ENCODE results near the gene FAIM. TPM values are rescaled to one million over a fixed set of nuclear protein-coding genes. Genes with fewer than 3 reads are reported as not detected.

FAIM gene
- total RNA-seq, 2 experiments from 2014 or later, result 2.0 TPM; not detected in 1

DNA sequence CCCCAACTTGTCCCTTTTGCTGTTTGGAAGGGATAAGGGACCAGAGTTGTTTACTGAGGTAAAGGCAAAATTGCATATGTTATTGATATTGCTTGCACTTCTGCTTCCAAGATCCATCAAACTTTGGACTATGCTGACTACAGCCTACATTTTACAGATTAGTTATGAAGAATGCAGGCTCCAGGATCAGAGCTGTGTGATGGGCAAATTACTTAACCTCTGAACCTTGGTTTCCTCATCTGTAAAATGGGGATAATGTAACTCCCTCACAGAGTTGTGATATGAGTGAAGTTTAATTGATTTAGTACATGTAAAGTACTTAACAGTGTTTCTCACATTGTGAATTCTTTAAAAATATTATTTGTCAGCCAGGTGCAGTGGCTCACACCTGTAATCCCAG lies 15.9 kb downstream of the FAIM start:
- no peaks in the 10 kb centered on the region for H3K36me3 ChIP-seq (ENCODE audit: insufficient read depth, low read length)
- H3K4me3 ChIP-seq (ENCODE audit: low read depth, low read length, poor library complexity, severe bottlenecking), result no peak overlapping the region
- H3K4me1 ChIP-seq (ENCODE audit: insufficient read depth, low read length, poor library complexity, severe bottlenecking), result no peaks in the 10 kb centered on the region
- CTCF ChIA-PET (ENCODE audit: unreplicated experiment), result no interaction called here
- POLR2A ChIA-PET, result no interaction called here
- intact Hi-C loops (cut with micrococcal nuclease; ENCODE audit: unreplicated experiment), result no loop called here
- no peak overlapping the region for H3K27ac ChIP-seq (ENCODE audit: low read depth, low read length, poor library complexity, severe bottlenecking)
- no peak overlapping the region for H3K4me2 ChIP-seq (ENCODE audit: low read length)
- no peaks in the 10 kb centered on the region for H3K9me3 ChIP-seq (ENCODE audit: low read length)
- no peak for TF ChIP-seq EZH2phosphoT487 (IDR thresholded peaks at IDR 0.05; ENCODE audit: borderline replicate concordance, low read depth, low read length)
- TF ChIP-seq, protein P1, sequence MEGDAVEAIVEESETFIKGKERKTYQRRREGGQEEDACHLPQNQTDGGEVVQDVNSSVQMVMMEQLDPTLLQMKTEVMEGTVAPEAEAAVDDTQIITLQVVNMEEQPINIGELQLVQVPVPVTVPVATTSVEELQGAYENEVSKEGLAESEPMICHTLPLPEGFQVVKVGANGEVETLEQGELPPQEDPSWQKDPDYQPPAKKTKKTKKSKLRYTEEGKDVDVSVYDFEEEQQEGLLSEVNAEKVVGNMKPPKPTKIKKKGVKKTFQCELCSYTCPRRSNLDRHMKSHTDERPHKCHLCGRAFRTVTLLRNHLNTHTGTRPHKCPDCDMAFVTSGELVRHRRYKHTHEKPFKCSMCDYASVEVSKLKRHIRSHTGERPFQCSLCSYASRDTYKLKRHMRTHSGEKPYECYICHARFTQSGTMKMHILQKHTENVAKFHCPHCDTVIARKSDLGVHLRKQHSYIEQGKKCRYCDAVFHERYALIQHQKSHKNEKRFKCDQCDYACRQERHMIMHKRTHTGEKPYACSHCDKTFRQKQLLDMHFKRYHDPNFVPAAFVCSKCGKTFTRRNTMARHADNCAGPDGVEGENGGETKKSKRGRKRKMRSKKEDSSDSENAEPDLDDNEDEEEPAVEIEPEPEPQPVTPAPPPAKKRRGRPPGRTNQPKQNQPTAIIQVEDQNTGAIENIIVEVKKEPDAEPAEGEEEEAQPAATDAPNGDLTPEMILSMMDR (conservative IDR thresholded peaks at IDR 0.05; ENCODE audit: low read length), result no peak
- no peaks in the 10 kb centered on the region for H4K20me1 ChIP-seq (ENCODE audit: insufficient read depth, low read length)
- BruUV-seq (replicated peaks), result no TSS peak
- H3K9me2 ChIP-seq (ENCODE audit: insufficient read depth, low read length), result no peaks in the 10 kb centered on the region
- no peaks in the 10 kb centered on the region for H3K79me2 ChIP-seq (ENCODE audit: insufficient read depth, low read depth, low read length)
- DNase-seq (ENCODE audit: low spot score), result no peak
- no peak overlapping the region for H2AFZ ChIP-seq (ENCODE audit: low read length)

DNA sequence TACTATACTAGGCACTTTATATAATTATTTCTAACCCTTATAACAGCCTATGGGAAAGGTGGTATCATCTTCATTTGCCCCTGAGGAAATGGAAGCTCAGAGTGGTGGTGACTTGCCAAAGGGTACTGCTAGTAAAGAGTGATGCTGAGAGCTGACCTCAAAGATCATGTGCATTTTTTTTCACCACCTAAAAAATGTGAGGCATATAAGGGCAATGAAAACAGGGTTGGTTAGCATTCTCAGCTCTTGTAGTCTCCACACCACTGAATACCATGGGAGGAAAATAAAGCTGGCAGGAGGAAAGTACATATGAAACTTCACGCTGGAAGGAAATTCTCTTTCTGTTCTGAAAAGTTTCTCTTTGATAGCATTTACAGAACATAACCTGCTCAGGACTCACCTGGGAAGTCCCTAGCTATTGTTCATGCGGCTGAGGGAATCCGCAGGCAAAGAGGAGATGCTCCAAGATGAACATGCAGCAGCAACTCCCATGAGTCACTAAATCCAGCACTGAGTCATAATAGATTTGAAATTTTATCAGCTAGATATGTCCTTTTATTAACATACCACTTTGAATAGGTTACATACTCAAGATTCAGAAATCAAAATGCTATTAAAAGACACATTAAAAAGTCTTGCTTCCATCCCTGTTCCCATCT lies 17.3 kb downstream of the FAIM start:
- no peak for DNase-seq (ENCODE audit: low spot score)
- H3K36me3 ChIP-seq (ENCODE audit: insufficient read depth, low read length), result no peaks in the 10 kb centered on the region
- POLR2A ChIA-PET, result interaction anchor here (0.5 to 1.5 kb wide), 4 partner anchors 10 to 263 kb away, joined by 3 to 4 read pairs (median 4); no protein-coding TSS in a partner anchor

DNA sequence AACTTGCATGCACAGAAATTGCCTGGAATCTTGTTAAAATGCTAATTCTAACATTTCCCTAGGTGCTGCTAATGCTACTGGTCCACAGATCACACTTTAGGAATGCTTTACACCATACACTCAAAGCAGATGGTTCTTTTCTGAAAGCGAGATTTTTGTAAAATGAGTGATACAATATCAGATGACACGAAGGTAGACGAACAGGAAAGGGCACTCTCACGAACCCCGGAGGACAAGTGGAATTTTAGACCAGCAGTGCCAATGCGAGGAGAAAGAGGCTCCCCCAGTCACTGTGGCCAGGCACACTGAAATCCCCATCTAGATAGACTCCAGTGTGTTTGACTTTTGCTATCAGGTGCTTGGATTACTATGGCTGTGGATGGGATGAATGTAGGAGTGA lies 21.0 kb downstream of the FAIM start:
- intact Hi-C loops (cut with micrococcal nuclease; ENCODE audit: unreplicated experiment), result no loop called here
- ChIA-PET POLR2A (no interaction called here), CTCF (ENCODE audit: unreplicated experiment) (no interaction called here)
- Histone ChIP-seq H3K36me3 (ENCODE audit: insufficient read depth, low read length) (no peaks in the 10 kb centered on the region), H3K79me2 (ENCODE audit: insufficient read depth, low read depth, low read length) (no peaks in the 10 kb centered on the region), H4K20me1 (ENCODE audit: insufficient read depth, low read length) (no peaks in the 10 kb centered on the region), H3K4me1 (ENCODE audit: insufficient read depth, low read length, poor library complexity, severe bottlenecking) (no peaks in the 10 kb centered on the region), H2AFZ (ENCODE audit: low read length) (no peak overlapping the region), H3K4me2 (ENCODE audit: low read length) (no peak overlapping the region), H3K9me3 (ENCODE audit: low read length) (no peaks in the 10 kb centered on the region), H3K4me3 (ENCODE audit: low read depth, low read length, poor library complexity, severe bottlenecking) (no peak overlapping the region), H3K27ac (ENCODE audit: low read depth, low read length, poor library complexity, severe bottlenecking) (no peak overlapping the region), H3K9me2 (ENCODE audit: insufficient read depth, low read length) (no peaks in the 10 kb centered on the region)
- DNase-seq (ENCODE audit: low spot score), result no peak
- BruUV-seq (replicated peaks), result no TSS peak
- TF ChIP-seq, protein P1 (conservative IDR thresholded peaks at IDR 0.05; ENCODE audit: low read length), result no peak

More for the DNA sequence above, 17.3 kb downstream of the FAIM start:
- Histone ChIP-seq H3K27ac (ENCODE audit: low read depth, low read length, poor library complexity, severe bottlenecking) (no peak overlapping the region), H3K4me2 (ENCODE audit: low read length) (no peak overlapping the region), H3K9me3 (ENCODE audit: low read length) (no peaks in the 10 kb centered on the region), H3K4me1 (ENCODE audit: insufficient read depth, low read length, poor library complexity, severe bottlenecking) (no peaks in the 10 kb centered on the region), H3K79me2 (ENCODE audit: insufficient read depth, low read depth, low read length) (no peaks in the 10 kb centered on the region), H2AFZ (ENCODE audit: low read length) (no peak overlapping the region), H3K4me3 (ENCODE audit: low read depth, low read length, poor library complexity, severe bottlenecking) (no peak overlapping the region), H4K20me1 (ENCODE audit: insufficient read depth, low read length) (no peaks in the 10 kb centered on the region), H3K9me2 (ENCODE audit: insufficient read depth, low read length) (no peaks in the 10 kb centered on the region)
- TF ChIP-seq, protein P1 (conservative IDR thresholded peaks at IDR 0.05; ENCODE audit: low read length), result no peak
- no peak for TF ChIP-seq EZH2phosphoT487 (IDR thresholded peaks at IDR 0.05; ENCODE audit: borderline replicate concordance, low read depth, low read length)
- no TSS peak for BruUV-seq (replicated peaks)
- intact Hi-C loops (cut with micrococcal nuclease; ENCODE audit: unreplicated experiment), result no loop called here
- CTCF ChIA-PET (ENCODE audit: unreplicated experiment), result no interaction called here
